ENCODE results near the gene WEE2. TPM values are rescaled to one million over a fixed set of nuclear protein-coding genes. Genes with fewer than 3 reads are reported as not detected.

The WEE2 gene
- total RNA-seq, 1 donor from 2014 or later = not detected

- no peak for TF ChIP-seq CTCF (IDR thresholded peaks at IDR 0.05; ENCODE audit: insufficient read depth, low read length, severe bottlenecking)
- FAIRE-seq (no peak), DNase-seq (ENCODE audit: low read depth) (no peak)
- H3K36me3 ChIP-seq (ENCODE audit: control insufficient read depth, insufficient read depth, low read length) = no peaks in the 10 kb centered on the region
- no peak overlapping the region for H3K4me3 ChIP-seq (ENCODE audit: low read depth, low read length)
- no peaks in the 10 kb centered on the region for H3K27me3 ChIP-seq (ENCODE audit: control insufficient read depth, insufficient read depth, low read length)
These were observed 16.2 kb upstream of the WEE2 start for GRCh38 chr7:141691961-141692360.

GRCh38 chr7:141693082-141693481, 15.1 kb upstream of the WEE2 start:
- FAIRE-seq (no peak), DNase-seq (ENCODE audit: low read depth) (peak; percentile 18)
- no peak for TF ChIP-seq CTCF (IDR thresholded peaks at IDR 0.05; ENCODE audit: insufficient read depth, low read length, severe bottlenecking)
- Histone ChIP-seq H3K36me3 (ENCODE audit: control insufficient read depth, insufficient read depth, low read length) (no peaks in the 10 kb centered on the region), H3K4me3 (ENCODE audit: low read depth, low read length) (no peak overlapping the region), H3K27me3 (ENCODE audit: control insufficient read depth, insufficient read depth, low read length) (no peaks in the 10 kb centered on the region)

GRCh38 chr7:141695803-141696289, 12.3 kb upstream of the WEE2 start:
- peak; percentile 73 for DNase-seq (ENCODE audit: low read depth)
- TF ChIP-seq CTCF (IDR thresholded peaks at IDR 0.05; ENCODE audit: insufficient read depth, low read length, severe bottlenecking) = no peak
- Histone ChIP-seq H3K36me3 (ENCODE audit: control insufficient read depth, insufficient read depth, low read length) (no peaks in the 10 kb centered on the region), H3K4me3 (ENCODE audit: low read depth, low read length) (no peak overlapping the region), H3K27me3 (ENCODE audit: control insufficient read depth, insufficient read depth, low read length) (no peaks in the 10 kb centered on the region)
- FAIRE-seq = peak; percentile 92

- TF ChIP-seq CTCF (IDR thresholded peaks at IDR 0.05; ENCODE audit: insufficient read depth, low read length, severe bottlenecking) = no peak
These were observed 11.8 kb upstream of the WEE2 start for GRCh38 chr7:141696348-141696747.

DNA sequence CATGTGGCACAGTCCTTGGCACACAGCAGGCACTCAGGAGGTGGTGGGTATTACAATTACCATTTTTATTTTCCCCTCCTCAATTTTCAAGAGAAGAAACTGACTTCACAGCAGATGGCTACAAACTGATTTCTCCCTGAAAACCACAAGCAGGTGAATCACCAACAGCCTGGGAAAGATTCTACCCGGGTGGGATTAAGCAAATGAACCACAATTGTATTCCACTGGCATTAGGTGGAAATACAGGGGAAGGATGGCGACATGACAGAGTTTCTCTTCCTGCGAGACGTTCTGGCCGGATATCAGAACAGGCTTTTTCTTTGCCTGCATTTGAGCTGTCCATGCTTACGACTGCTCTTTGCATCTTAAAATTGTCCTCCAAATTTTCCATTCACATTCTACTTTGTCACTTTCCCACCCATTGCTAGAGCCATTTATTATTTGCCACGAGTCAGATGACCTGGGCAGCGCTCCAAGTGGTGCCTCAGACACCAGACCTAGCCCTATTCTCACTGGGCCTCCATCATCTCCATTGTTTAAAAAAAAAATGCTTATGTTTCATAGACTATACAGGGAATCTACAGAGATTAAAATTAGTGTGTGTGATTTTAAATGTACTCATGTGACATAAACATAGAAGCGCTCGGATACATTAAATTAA, 10.8 kb upstream of the WEE2 start:
- Histone ChIP-seq H3K4me3 (ENCODE audit: low read depth, low read length) (no peak overlapping the region), H3K27me3 (ENCODE audit: control insufficient read depth, insufficient read depth, low read length) (no peaks in the 10 kb centered on the region), H3K36me3 (ENCODE audit: control insufficient read depth, insufficient read depth, low read length) (no peaks in the 10 kb centered on the region)
- no peak for TF ChIP-seq CTCF (IDR thresholded peaks at IDR 0.05; ENCODE audit: insufficient read depth, low read length, severe bottlenecking)
- DNase-seq (ENCODE audit: low read depth) (peak; percentile 69), FAIRE-seq (no peak)

More at GRCh38 chr7:141696348-141696747, 11.8 kb upstream of the WEE2 start:
- no peak for DNase-seq (ENCODE audit: low read depth)
- Histone ChIP-seq H3K4me3 (ENCODE audit: low read depth, low read length) (no peak overlapping the region), H3K27me3 (ENCODE audit: control insufficient read depth, insufficient read depth, low read length) (no peaks in the 10 kb centered on the region), H3K36me3 (ENCODE audit: control insufficient read depth, insufficient read depth, low read length) (no peaks in the 10 kb centered on the region)
- FAIRE-seq = no peak
